ENCODE data around the gene C22orf15.

DNA sequence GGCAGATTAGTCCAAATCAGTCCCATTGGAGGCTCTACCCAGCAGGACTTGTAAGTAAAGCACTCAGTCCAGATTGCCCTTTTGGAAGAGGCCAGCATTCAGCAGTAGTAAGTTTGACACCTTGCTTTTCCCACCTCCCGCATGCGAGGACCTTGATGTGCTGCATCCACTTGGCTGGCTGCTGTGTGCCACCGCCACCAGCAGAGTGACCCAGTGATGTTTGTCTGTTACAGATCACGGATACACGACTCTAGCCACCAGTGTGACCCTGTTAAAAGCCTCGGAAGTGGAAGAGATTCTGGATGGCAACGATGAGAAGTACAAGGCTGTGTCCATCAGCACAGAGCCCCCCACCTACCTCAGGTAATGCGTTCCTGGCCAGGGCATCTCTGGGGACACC, 30.5 kb downstream of the C22orf15 start:
- no peak for TF ChIP-seq POLR2A (IDR thresholded peaks at IDR 0.05)
- TF ChIP-seq, protein P1, sequence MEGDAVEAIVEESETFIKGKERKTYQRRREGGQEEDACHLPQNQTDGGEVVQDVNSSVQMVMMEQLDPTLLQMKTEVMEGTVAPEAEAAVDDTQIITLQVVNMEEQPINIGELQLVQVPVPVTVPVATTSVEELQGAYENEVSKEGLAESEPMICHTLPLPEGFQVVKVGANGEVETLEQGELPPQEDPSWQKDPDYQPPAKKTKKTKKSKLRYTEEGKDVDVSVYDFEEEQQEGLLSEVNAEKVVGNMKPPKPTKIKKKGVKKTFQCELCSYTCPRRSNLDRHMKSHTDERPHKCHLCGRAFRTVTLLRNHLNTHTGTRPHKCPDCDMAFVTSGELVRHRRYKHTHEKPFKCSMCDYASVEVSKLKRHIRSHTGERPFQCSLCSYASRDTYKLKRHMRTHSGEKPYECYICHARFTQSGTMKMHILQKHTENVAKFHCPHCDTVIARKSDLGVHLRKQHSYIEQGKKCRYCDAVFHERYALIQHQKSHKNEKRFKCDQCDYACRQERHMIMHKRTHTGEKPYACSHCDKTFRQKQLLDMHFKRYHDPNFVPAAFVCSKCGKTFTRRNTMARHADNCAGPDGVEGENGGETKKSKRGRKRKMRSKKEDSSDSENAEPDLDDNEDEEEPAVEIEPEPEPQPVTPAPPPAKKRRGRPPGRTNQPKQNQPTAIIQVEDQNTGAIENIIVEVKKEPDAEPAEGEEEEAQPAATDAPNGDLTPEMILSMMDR (IDR thresholded peaks at IDR 0.05), result no peak
